K562 (cell line): Measurements from ENCODE around the gene ALG11. TPM values are rescaled to one million over a fixed set of nuclear protein-coding genes. Genes with fewer than 3 reads are reported as not detected.

Source experiments
- ATAC-seq: fragments of 200-7000 bp; cut with Tn5 transposase; 3 replicates; pipeline ENCODE4 v1.9.1; 2020; ENCODE audit warnings: moderate library complexity
- BruUV-seq: library from RNA; stranded (reverse); fragments of 400-500 nt; replicated peaks from 2 replicates; lab custom pipeline; 2021; lab: Mats Ljungman, UMichigan
- CTCF ChIA-PET: fragments of 300-600 bp; formaldehyde crosslinking; extraction: SDS; loops from one replicate; lab custom pipeline; 2021; ENCODE audit warnings: low intra/inter-chr PET ratio; lab: Yijun Ruan, JAX
- POLR2A ChIA-PET: fragments of 300-600, 350-650 bp; sonication (Branson Sonifier 250); formaldehyde crosslinking; extraction: SDS; loops from one replicate; lab custom pipeline; 2021; ENCODE audit warnings: antibody characterized with exemption, inconsistent platforms; lab: Yijun Ruan, JAX
- DNase-seq, 4 experiments: peaks; one replicate each; pipeline versions ENCODE4 v3.0.0 to v3.0.0-alpha.2; 2011 to 2018; ENCODE audit warnings: low spot score in 3 of 4, mixed read lengths in 3 of 4; ENCODE audit errors: extremely low read depth in 1 of 4
- FAIRE-seq: peaks from 2 replicates; lab custom pipeline; 2011; peaks lifted over from hg19 to GRCh38; lab: Jason Lieb, UNC
- H2AFZ ChIP-seq: 2 replicates; pipeline ENCODE4 v1.6.0; 2011; ENCODE audit warnings: low read depth, low read length, control low read depth, inconsistent platforms
- H3K27ac ChIP-seq: fragments of 200-600 bp; 3 replicates; pipeline ENCODE4 v1.8.0; 2011; ENCODE audit warnings: low read depth, mild to moderate bottlenecking, control low read depth, inconsistent platforms, low read length, moderate library complexity, mixed read lengths; ENCODE audit errors: extremely low read depth
- H3K27me3 ChIP-seq, 2 experiments: fragments of 300-600 bp in 1 of 2; 2 replicates in 1 of 2; 3 replicates in 1 of 2; pipeline versions ENCODE4 v1.6.0 to v1.8.0; 2011; ENCODE audit warnings: inconsistent platforms in 2 of 2, low read length in 2 of 2, mild to moderate bottlenecking in 1 of 2, mixed read lengths in 1 of 2, moderate library complexity in 1 of 2; ENCODE audit not compliant: control insufficient read depth in 2 of 2, insufficient read depth in 2 of 2
- H3K36me3 ChIP-seq: fragments of 300-600 bp; 3 replicates; pipeline ENCODE4 v1.8.0; 2011; ENCODE audit warnings: mild to moderate bottlenecking, low read length, inconsistent platforms; ENCODE audit not compliant: control insufficient read depth, insufficient read depth
- H3K4me1 ChIP-seq, 2 experiments: fragments of 200-600 bp in 1 of 2; replicated peaks in 1 of 2; 2 replicates in 1 of 2; 3 replicates in 1 of 2; pipeline versions ENCODE4 v1.5.1 to v1.8.0; 2011; ENCODE audit warnings: inconsistent platforms in 2 of 2, low read length in 2 of 2, mild to moderate bottlenecking in 1 of 2, mixed read lengths in 1 of 2, moderate library complexity in 1 of 2; ENCODE audit not compliant: control insufficient read depth in 2 of 2, insufficient read depth in 2 of 2
- H3K4me2 ChIP-seq: 2 replicates; pipeline ENCODE4 v1.6.1; 2011; ENCODE audit warnings: low read length, control low read depth, inconsistent platforms, mixed read lengths; ENCODE audit not compliant: insufficient read depth
- H3K4me3 ChIP-seq: fragments of 200-600 bp; sonication (generic), shearing (Covaris generic); 2 replicates; pipeline ENCODE4 v1.5.1; 2016; ENCODE audit warnings: control low read depth, inconsistent platforms
- H3K79me2 ChIP-seq: fragments of 200-600 bp; 3 replicates; pipeline ENCODE4 v1.8.0; 2011; ENCODE audit warnings: low read length, inconsistent platforms; ENCODE audit not compliant: control insufficient read depth, insufficient read depth
- H3K9ac ChIP-seq, 2 experiments: 2 replicates each; pipeline versions ENCODE4 v1.6.0 to v1.6.1; 2011; ENCODE audit warnings: low read depth in 2 of 2, low read length in 2 of 2, control low read depth in 1 of 2, inconsistent platforms in 1 of 2, mild to moderate bottlenecking in 1 of 2, mixed read lengths in 1 of 2; ENCODE audit not compliant: insufficient read depth in 1 of 2
- H3K9me1 ChIP-seq: one replicate; pipeline ENCODE4 v1.6.0; 2011; ENCODE audit warnings: inconsistent platforms, mild to moderate bottlenecking, low read length, moderate library complexity; ENCODE audit not compliant: control insufficient read depth, insufficient read depth
- H3K9me3 ChIP-seq: replicated peaks from 2 replicates; pipeline ENCODE4 v1.5.1; 2011; ENCODE audit warnings: low read depth, low read length, inconsistent platforms; ENCODE audit not compliant: control insufficient read depth, insufficient read depth
- H4K20me1 ChIP-seq: replicated peaks from 2 replicates; pipeline ENCODE4 v1.6.1; 2011; ENCODE audit warnings: low read length, inconsistent platforms, mixed read lengths; ENCODE audit not compliant: control insufficient read depth, insufficient read depth
- ZNF583 ChIP-seq: fragments of 250-450 bp; sonication (Bioruptor Pico); IDR thresholded peaks from 2 replicates; pipeline ENCODE4 v1.4.0; 2020
- WGBS: fragments of 100-300 bp; shearing (Covaris generic); methylation state at CpG from one replicate; pipeline ENCODE4 v1.1.6; 2016; ENCODE audit warnings: low coverage, mixed read lengths; ENCODE audit not compliant: insufficient coverage; ENCODE audit errors: missing lambda C conversion rate; 5-methylcytosine and 5-hydroxymethylcytosine counted together
- in situ Hi-C: fragments of 300-500 bp; cut with MboI; formaldehyde crosslinking; loops from 4 replicates; pipeline ENCODE4 v1.15.0; 2018; ENCODE audit warnings: inconsistent platforms, mixed read lengths
- intact Hi-C: fragments of 100-400 bp; cut with micrococcal nuclease; formaldehyde crosslinking; loops from 2 replicates; pipeline ENCODE4 v1.14.2; 2022
- polyA plus RNA-seq, 8 experiments: library from polyadenylated mRNA; depleted of rRNA in 4 of 8; stranded (reverse) in 5 of 8; unstranded in 3 of 8; fragments of >200 nt; fragmentation: Nextera tagmentation in 2 of 8; fragmentation: Illumina TruSeq in 1 of 8; extraction: Ambion mirVana in 2 of 8; extraction: Trizol in 1 of 8; gene quantifications; 2 replicates each; pipeline versions ENCODE4 v1.2.1 to v1.2.3, GENCODE V29; 2011 to 2014; ENCODE audit warnings: inconsistent platforms in 1 of 8, missing spikeins in 1 of 8
- total RNA-seq, 7 experiments: library from RNA; depleted of rRNA in 6 of 7; stranded (reverse); fragments of >200 nt in 6 of 7; fragmentation: Illumina TruSeq in 2 of 7; extraction: Trizol in 2 of 7; gene quantifications; 2 replicates each; pipeline versions ENCODE4 v1.2.1 to v1.2.3, GENCODE V29; 2011 to 2021; ENCODE audit warnings: low replicate concordance in 1 of 7
- TF ChIP-seq, protein P1 (sequence below), 2 experiments: fragments of 450-650 bp in 1 of 2; sonication (generic) in 1 of 2; formaldehyde crosslinking in 1 of 2; IDR thresholded peaks in 1 of 2; conservative IDR thresholded peaks in 1 of 2; 2 replicates each; pipeline versions ENCODE4 v1.6.1 to v1.8.1; 2016 to 2023; ENCODE audit warnings: mild to moderate bottlenecking in 2 of 2, moderate library complexity in 2 of 2, inconsistent platforms in 1 of 2, missing genetic modification reagents in 1 of 2

ALG11 gene
- total and polyA plus RNA-seq, 9 of the 15 experiments (the other 6 are each of a cell fraction or from before 2014, with no cell fraction given), result 7.3 to 19.2 (median 16.3) TPM

DNA sequence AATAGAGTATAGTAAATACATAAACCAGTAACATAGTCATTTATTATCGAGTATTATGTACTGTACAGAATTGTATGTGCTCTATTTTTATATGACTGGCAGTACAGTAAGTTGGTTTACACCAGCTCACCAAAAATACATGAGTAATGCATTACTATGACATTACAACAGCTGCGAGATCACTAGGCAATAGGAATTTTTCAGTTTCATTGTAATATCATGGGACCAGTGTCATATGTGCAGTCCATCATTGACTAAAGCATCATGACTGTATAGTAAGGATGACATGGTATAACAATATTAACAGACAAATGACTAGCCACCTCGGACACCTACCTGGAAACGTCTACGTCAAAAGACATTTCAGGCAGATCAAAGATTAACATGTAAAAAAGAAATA, 34.6 kb upstream of the ALG11 start:
- ChIA-PET POLR2A (interaction anchor here (0.6 to 1.4 kb wide), 4 partner anchors 9 to 974 kb away, joined by 3 read pairs; no protein-coding TSS in a partner anchor), CTCF (no interaction called here)
- Histone ChIP-seq H3K4me2 (peak overlapping the region; percentile 54), H3K9me1 (no peaks in the 10 kb centered on the region), H3K27ac (peak overlapping the region; percentile 67), H3K36me3 (peaks cover 16% of the 10 kb centered on the region; the same call in 2 of the 3 replicates), H3K27me3 (no peaks in the 10 kb centered on the region), H3K4me3 (no peak overlapping the region), H4K20me1 (no peaks in the 10 kb centered on the region), H3K9me3 (no peaks in the 10 kb centered on the region; the same call in 1 of the 2 replicates), H3K79me2 (peaks cover 93% of the 10 kb centered on the region), H2AFZ (no peak overlapping the region), H3K9ac (peak overlapping the region in 1 of 2 experiments; percentile 60; a peak in 1 of 4 replicates), H3K4me1 (peaks cover 15 to 46% of the 10 kb centered on the region in 2 experiments)
- WGBS, result 54% methylated on average over 5 of the region's 5 CpGs
- intact Hi-C loops (no loop called here), in situ Hi-C loops (no loop called here)
- BruUV-seq, result no TSS peak
- ATAC-seq, result no peak
- FAIRE-seq, result no peak
- TF ChIP-seq, protein P1, sequence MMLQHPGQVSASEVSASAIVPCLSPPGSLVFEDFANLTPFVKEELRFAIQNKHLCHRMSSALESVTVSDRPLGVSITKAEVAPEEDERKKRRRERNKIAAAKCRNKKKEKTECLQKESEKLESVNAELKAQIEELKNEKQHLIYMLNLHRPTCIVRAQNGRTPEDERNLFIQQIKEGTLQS (IDR thresholded peaks at IDR 0.05), result 0 out of 2 replicates have a peak, but pooled peaks have one; percentile 21
- TF ChIP-seq, protein P1 (CRISPR knock-in tag; conservative IDR thresholded peaks at IDR 0.05), result no peak
- no peak for TF ChIP-seq ZNF583 (CRISPR knock-in tag)
- DNase-seq, result no peak
